ENCODE measurements around the gene KIF23. TPM values are rescaled to one million over a fixed set of nuclear protein-coding genes. Genes with fewer than 3 reads are reported as not detected.

KIF23 gene
- total RNA-seq, 1 donor from 2014 or later: 1.5 TPM

DNA sequence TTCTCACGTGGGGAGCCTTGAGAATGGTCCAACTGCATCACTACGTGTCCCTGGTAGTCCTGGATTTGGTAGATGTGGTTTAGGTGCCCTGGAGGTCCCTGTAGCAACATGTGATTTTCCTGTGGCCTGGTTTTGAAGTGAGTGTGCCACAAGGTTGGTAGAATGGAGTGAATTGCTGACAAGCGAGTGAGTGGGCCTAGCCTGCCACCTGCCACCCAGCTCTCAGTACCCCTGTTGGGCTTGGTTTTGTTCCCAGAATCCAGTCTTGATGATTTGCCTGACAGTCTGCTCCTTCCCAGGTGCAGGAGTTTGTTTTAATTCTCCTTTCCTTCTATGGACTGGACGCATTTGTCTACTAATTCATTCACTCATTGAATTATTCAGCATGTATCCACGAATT is 57.9 kb downstream of the KIF23 start:
- DNase-seq: no peak
- Mint-ChIP-seq H3K4me1 (peaks cover 3% of the 10 kb centered on the region), H3K27me3 (peaks cover 3% of the 10 kb centered on the region), H3K27ac (no peak overlapping the region), H3K4me3 (no peak overlapping the region), H3K9me3 (no peaks in the 10 kb centered on the region), H3K36me3 (ENCODE audit: low read depth) (no peaks in the 10 kb centered on the region)
- no peak for TF ChIP-seq CTCF (IDR thresholded peaks at IDR 0.05)
- no peak for ATAC-seq (ENCODE audit: low read depth)
- intact Hi-C loops (cut with micrococcal nuclease): no loop called here
- CTCF ChIA-PET: interaction anchor here (1.2 to 1.3 kb wide), 2 partner anchors 995 to 1339 kb away, joined by 3 read pairs; no protein-coding TSS in a partner anchor
- POLR2A ChIA-PET: interaction anchor here (0.5 kb wide), 1 partner anchor 1371 kb away, joined by 4 read pairs; no protein-coding TSS in a partner anchor

DNA sequence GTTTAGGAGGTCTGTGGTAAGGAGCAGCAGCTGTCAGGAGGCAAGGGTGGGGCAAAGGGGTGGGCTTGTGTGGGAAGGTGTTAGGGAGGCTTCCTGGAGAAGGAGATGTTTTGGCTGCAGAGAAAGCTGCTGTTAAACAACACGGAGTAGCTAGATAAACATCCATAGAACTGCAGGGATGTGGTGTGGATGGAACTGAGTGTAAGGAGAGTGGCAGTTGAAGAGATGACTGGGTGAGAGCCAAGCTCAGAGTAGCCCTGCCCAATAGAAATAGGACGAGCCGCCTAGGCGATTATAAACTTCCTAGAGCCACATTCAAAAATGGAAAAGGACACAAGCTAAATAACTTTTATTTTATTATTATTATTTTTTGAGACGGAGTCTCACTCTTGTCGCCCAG is 58.4 kb downstream of the KIF23 start:
- ATAC-seq (ENCODE audit: low read depth): no peak
- H3K9me3 Mint-ChIP-seq: no peaks in the 10 kb centered on the region
- H3K27me3 Mint-ChIP-seq: peaks cover 3% of the 10 kb centered on the region
- POLR2A ChIA-PET: interaction anchor here (0.5 kb wide), 1 partner anchor 1371 kb away, joined by 4 read pairs; no protein-coding TSS in a partner anchor
- DNase-seq: no peak
- no peak for TF ChIP-seq CTCF (IDR thresholded peaks at IDR 0.05)
- H3K4me3 Mint-ChIP-seq: no peak overlapping the region
- intact Hi-C loops (cut with micrococcal nuclease): no loop called here
- H3K36me3 Mint-ChIP-seq (ENCODE audit: low read depth): no peaks in the 10 kb centered on the region
- H3K4me1 Mint-ChIP-seq: peaks cover 3% of the 10 kb centered on the region
- CTCF ChIA-PET: interaction anchor here (1.2 to 1.3 kb wide), 3 partner anchors 988 to 1339 kb away, joined by 3 read pairs; no protein-coding TSS in a partner anchor
- no peak overlapping the region for H3K27ac Mint-ChIP-seq

GRCh38 chr15:69474291-69474690 is 60.1 kb downstream of the KIF23 start:
- Mint-ChIP-seq H3K36me3 (ENCODE audit: low read depth) (no peaks in the 10 kb centered on the region), H3K4me3 (no peak overlapping the region), H3K27ac (no peak overlapping the region), H3K4me1 (peaks cover 3% of the 10 kb centered on the region), H3K27me3 (peaks cover 6% of the 10 kb centered on the region), H3K9me3 (no peaks in the 10 kb centered on the region)
- no peak for TF ChIP-seq CTCF (IDR thresholded peaks at IDR 0.05)
- POLR2A ChIA-PET: interaction anchor here (1.3 kb wide), 1 partner anchor 11 kb away, joined by 3 read pairs; no protein-coding TSS in a partner anchor
- no peak for DNase-seq
- CTCF ChIA-PET: interaction anchor here (1.5 to 8.5 kb wide), 4 partner anchors 8 to 1337 kb away, joined by 4 to 118 read pairs (median 20); no protein-coding TSS in a partner anchor
- intact Hi-C loops (cut with micrococcal nuclease): no loop called here
- no peak for ATAC-seq (ENCODE audit: low read depth)

DNA sequence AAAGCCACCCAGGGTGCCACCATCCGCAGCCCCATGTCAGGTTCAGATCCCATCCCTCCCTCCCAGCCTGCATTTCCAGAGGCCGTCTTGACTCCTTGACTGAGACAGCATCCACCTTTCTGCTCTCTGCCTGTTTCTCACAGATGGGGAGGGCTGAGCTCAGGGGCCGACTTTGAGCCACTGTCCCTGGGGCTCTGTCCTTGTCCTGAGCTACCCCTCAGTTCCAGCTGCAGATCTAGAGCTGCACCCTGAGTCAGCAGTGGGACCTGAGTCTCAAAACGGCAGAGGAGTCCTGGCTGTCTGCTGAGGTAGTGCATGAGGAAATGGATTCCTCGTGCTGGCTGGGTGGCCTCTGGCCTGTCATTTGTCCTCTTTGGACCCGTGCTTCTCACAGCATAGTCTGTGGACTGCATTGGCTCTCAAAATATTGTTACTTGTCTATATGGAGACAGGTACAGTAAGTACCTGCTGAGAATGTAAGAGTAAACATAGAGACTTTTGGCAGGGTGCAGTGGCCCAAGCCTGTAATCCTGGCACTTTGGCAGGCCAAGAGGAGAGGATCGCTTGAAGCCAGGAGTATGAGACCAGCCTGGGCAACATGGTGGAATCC is 60.8 kb downstream of the KIF23 start:
- Mint-ChIP-seq H3K4me3 (no peak overlapping the region), H3K36me3 (ENCODE audit: low read depth) (no peaks in the 10 kb centered on the region), H3K27me3 (peaks cover 6% of the 10 kb centered on the region), H3K4me1 (peaks cover 3% of the 10 kb centered on the region), H3K27ac (no peak overlapping the region), H3K9me3 (peaks cover 4% of the 10 kb centered on the region)
- TF ChIP-seq CTCF (IDR thresholded peaks at IDR 0.05): no peak
- ATAC-seq (ENCODE audit: low read depth) (no peak), DNase-seq (no peak)
- POLR2A ChIA-PET: interaction anchor here (1.3 kb wide), 1 partner anchor 12 kb away, joined by 3 read pairs; no protein-coding TSS in a partner anchor
- CTCF ChIA-PET: interaction anchor here (1.4 to 8.5 kb wide), 6 partner anchors 9 to 1336 kb away, joined by 4 to 118 read pairs (median 6); no protein-coding TSS in a partner anchor
- intact Hi-C loops (cut with micrococcal nuclease): loop anchor here (5.0 kb wide), 3 partner anchors 102 to 1967 kb away; partner anchors contain the start of gene TLE3

DNA sequence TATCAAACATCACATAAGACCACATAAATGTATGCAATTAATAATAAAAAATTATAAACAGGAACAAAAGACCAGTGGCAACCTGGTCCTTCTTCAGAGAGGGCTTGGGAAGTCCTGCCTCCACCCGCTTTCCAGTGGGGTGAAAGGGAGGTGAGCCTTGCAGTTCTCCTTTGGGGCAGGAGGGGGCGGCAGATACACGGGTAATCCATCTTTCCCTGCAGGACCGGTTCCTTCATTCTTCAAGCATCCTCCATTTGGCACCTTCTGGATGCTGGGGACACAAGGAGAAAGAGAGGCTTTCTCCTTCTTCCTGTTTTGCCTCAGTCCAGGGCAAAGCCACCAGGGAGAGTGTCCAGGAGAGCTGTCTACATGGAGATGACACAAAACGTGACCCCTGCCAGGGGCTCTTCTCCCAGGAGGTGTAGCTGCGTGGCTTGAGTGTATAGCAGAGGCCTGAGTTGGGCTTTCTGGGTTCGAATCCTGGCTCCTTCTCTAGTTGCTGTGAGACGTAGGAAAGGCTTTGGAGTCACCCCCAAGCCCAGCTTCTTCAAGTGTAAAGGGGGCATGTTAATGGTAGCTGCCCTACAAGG is 61.7 kb downstream of the KIF23 start:
- peak; percentile 88 for ATAC-seq (ENCODE audit: low read depth)
- Mint-ChIP-seq H3K36me3 (ENCODE audit: low read depth) (no peaks in the 10 kb centered on the region), H3K4me1 (peaks cover 3% of the 10 kb centered on the region), H3K9me3 (peaks cover 4% of the 10 kb centered on the region), H3K4me3 (no peak overlapping the region), H3K27me3 (peaks cover 6% of the 10 kb centered on the region), H3K27ac (no peak overlapping the region)
- CTCF ChIA-PET: interaction anchor here (0.6 to 8.5 kb wide), 14 partner anchors 10 to 1335 kb away, joined by 3 to 118 read pairs (median 4); no protein-coding TSS in a partner anchor
- POLR2A ChIA-PET: interaction anchor here (0.7 to 1.3 kb wide), 2 partner anchors 13 to 148 kb away, joined by 3 to 8 read pairs; no protein-coding TSS in a partner anchor
- no peak for TF ChIP-seq CTCF (IDR thresholded peaks at IDR 0.05)
- intact Hi-C loops (cut with micrococcal nuclease): loop anchor here (1.0 to 5.0 kb wide), 4 partner anchors 101 to 1966 kb away; partner anchors contain the start of gene TLE3
- peak; percentile 65 for DNase-seq

Data from activated B cell treated with CpG ODN at 0.5 μM for 24 hours (primary cell).